Sigmoid colon (tissue), 4 donors: ENCODE data around the gene TJP2.

Source experiments
- EP300 ChIP-seq, 4 donors: sonication (generic); formaldehyde crosslinking; IDR thresholded peaks; one replicate each; pipeline ENCODE4 v1.6.1; 2017; ENCODE audit warnings: antibody characterized with exemption in 4 of 4
- POLR2A ChIP-seq, 2 donors: fragments of 450-650 bp; IDR thresholded peaks; one replicate each; pipeline ENCODE4 v1.6.1; 2016; ENCODE audit warnings: antibody characterized with exemption in 2 of 2, mild to moderate bottlenecking in 2 of 2, moderate library complexity in 2 of 2
- POLR2AphosphoS5 ChIP-seq, 4 donors: sonication (generic); formaldehyde crosslinking; IDR thresholded peaks; one replicate each; pipeline ENCODE4 v1.6.1; 2017; ENCODE audit warnings: antibody characterized with exemption in 4 of 4
- TF ChIP-seq, protein P1 (sequence below), 4 experiments: fragments of 450-650 bp in 3 of 4; fragments of 200-600 bp in 1 of 4; IDR thresholded peaks; one replicate each; pipeline ENCODE4 v1.5.1; 2016 to 2019; ENCODE audit warnings: antibody characterized with exemption in 4 of 4, mild to moderate bottlenecking in 3 of 4, moderate library complexity in 2 of 4

DNA sequence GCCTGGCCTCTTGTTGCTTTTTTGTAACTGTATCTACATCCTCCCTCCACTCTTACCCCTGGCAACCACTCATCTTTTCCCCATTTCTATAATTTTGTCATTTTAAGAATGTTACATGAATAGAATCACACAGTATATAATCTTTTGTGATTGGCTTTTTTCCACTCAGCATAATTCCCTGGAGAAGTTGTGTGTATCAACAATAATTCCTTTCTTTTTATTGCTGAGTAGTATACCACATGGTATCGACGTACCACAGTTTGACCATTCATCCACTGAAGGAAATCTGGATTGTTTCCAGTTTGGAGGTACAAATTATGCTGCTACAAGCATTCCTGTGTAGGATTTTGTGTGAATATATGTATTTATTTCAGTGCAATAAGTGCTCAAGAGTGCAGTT lies 129.3 kb downstream of the TJP2 start:
- TF ChIP-seq, protein P1, sequence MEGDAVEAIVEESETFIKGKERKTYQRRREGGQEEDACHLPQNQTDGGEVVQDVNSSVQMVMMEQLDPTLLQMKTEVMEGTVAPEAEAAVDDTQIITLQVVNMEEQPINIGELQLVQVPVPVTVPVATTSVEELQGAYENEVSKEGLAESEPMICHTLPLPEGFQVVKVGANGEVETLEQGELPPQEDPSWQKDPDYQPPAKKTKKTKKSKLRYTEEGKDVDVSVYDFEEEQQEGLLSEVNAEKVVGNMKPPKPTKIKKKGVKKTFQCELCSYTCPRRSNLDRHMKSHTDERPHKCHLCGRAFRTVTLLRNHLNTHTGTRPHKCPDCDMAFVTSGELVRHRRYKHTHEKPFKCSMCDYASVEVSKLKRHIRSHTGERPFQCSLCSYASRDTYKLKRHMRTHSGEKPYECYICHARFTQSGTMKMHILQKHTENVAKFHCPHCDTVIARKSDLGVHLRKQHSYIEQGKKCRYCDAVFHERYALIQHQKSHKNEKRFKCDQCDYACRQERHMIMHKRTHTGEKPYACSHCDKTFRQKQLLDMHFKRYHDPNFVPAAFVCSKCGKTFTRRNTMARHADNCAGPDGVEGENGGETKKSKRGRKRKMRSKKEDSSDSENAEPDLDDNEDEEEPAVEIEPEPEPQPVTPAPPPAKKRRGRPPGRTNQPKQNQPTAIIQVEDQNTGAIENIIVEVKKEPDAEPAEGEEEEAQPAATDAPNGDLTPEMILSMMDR (IDR thresholded peaks at IDR 0.05) = no peak
- TF ChIP-seq POLR2A (IDR thresholded peaks at IDR 0.05) = no peak
- no peak for TF ChIP-seq EP300 (IDR thresholded peaks at IDR 0.05)
- TF ChIP-seq POLR2AphosphoS5 (IDR thresholded peaks at IDR 0.05) = no peak
